ENCODE data around the gene DCAF4L1.

GRCh38 chr4:41963105-41963504, 18.5 kb upstream of the DCAF4L1 start:
- TF ChIP-seq CTCF (IDR thresholded peaks at IDR 0.05) (peak in 1 of 3 experiments; percentile 55), POLR2A (IDR thresholded peaks at IDR 0.05) (no peak)
